Stomach (tissue), 4 donors: ENCODE measurements around the gene ANGPTL2.

Source experiments
- POLR2A ChIP-seq, 4 donors: fragments of 450-650 bp; IDR thresholded peaks; one replicate each; pipeline ENCODE4 v1.6.1; 2016; ENCODE audit warnings: antibody characterized with exemption in 4 of 4, control low read depth in 2 of 4, mild to moderate bottlenecking in 1 of 4, moderate library complexity in 1 of 4
- POLR2AphosphoS5 ChIP-seq, 3 donors: sonication (generic); formaldehyde crosslinking; IDR thresholded peaks; one replicate each; pipeline ENCODE4 v1.6.1; 2016; ENCODE audit warnings: antibody characterized with exemption in 3 of 3
- TF ChIP-seq, protein P1 (sequence below), 7 experiments: fragments of 450-650 bp in 4 of 7; fragments of 200-600 bp in 3 of 7; sonication (generic) in 3 of 7; IDR thresholded peaks; one replicate each; pipeline ENCODE4 v1.5.1; 2016 to 2019; ENCODE audit warnings: antibody characterized with exemption in 7 of 7, control low read depth in 2 of 7, mild to moderate bottlenecking in 1 of 7

DNA sequence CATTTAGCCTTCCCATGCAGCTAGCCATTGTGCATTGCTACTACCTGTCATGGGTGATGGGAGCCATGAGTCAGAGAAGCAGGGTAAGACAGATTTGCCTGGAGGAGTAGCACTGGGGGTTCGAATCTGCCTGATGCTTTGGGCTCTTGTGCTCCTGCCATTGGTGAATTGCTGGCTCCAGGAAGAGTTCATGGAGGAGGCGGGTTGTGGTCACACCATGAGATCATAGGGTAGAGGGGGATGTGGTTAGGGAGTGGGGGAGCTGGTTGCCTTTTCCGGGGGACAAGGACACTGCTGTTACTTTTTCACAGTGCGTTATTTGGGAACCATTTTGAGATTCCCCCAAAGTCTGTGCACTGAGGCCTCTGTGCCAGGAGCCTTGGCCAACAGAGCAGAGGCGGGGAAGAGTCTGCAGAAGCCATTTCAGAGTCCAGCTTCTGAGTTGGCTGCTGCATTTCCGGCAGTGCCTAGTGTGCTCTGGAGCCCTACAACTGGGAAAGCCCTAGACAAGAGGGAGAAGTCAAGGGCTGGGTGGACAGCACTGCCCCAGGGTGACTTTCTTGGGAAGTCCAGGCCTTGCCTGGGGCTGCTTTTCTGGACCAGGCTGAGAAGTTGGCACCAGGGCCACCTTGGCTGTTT is 6.2 kb downstream of the ANGPTL2 start:
- TF ChIP-seq, protein P1, sequence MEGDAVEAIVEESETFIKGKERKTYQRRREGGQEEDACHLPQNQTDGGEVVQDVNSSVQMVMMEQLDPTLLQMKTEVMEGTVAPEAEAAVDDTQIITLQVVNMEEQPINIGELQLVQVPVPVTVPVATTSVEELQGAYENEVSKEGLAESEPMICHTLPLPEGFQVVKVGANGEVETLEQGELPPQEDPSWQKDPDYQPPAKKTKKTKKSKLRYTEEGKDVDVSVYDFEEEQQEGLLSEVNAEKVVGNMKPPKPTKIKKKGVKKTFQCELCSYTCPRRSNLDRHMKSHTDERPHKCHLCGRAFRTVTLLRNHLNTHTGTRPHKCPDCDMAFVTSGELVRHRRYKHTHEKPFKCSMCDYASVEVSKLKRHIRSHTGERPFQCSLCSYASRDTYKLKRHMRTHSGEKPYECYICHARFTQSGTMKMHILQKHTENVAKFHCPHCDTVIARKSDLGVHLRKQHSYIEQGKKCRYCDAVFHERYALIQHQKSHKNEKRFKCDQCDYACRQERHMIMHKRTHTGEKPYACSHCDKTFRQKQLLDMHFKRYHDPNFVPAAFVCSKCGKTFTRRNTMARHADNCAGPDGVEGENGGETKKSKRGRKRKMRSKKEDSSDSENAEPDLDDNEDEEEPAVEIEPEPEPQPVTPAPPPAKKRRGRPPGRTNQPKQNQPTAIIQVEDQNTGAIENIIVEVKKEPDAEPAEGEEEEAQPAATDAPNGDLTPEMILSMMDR (IDR thresholded peaks at IDR 0.05), result no peak
- TF ChIP-seq POLR2AphosphoS5 (IDR thresholded peaks at IDR 0.05) (no peak), POLR2A (IDR thresholded peaks at IDR 0.05) (no peak)
